Upper lobe of right lung (tissue), 1 donor: Measurements from ENCODE around the gene PSEN2. TPM values are rescaled to one million over a fixed set of nuclear protein-coding genes. Genes with fewer than 3 reads are reported as not detected.
A peak's percentile ranks its signal among the peaks of the same experiment; 100 is the strongest.

ENCODE experiments used
- ATAC-seq: fragments of 200-7000 bp; cut with Tn5 transposase; one replicate; pipeline ENCODE4 v1.9.1; 2020; ENCODE audit warnings: mild to moderate bottlenecking, moderate library complexity
- DNase-seq: peaks from one replicate; pipeline ENCODE4 v3.0.0-alpha.2; 2020
- H3K27ac ChIP-seq: fragments of 200-600 bp; one replicate; pipeline ENCODE4 v1.8.0; 2022
- H3K27me3 ChIP-seq: fragments of 200-600 bp; one replicate; pipeline ENCODE4 v1.8.0; 2022; ENCODE audit warnings: mild to moderate bottlenecking
- H3K36me3 ChIP-seq: fragments of 200-600 bp; one replicate; pipeline ENCODE4 v1.8.0; 2022
- H3K4me1 ChIP-seq: fragments of 200-600 bp; one replicate; pipeline ENCODE4 v1.8.0; 2022
- H3K4me3 ChIP-seq: fragments of 200-600 bp; one replicate; pipeline ENCODE4 v1.8.0; 2022; ENCODE audit warnings: mild to moderate bottlenecking
- H3K9me3 ChIP-seq: fragments of 200-600 bp; one replicate; pipeline ENCODE4 v1.8.0; 2022
- intact Hi-C: fragments of 100-400 bp; cut with DNase I; formaldehyde crosslinking; loops from one replicate; pipeline ENCODE4 v1.11.0; 2022
- total RNA-seq: library from RNA; stranded (reverse); fragmentation: NEBNext Ultra II Directional; extraction: Animal tissue kit (Norgen Biotek cat#: 25700); gene quantifications from one replicate; pipeline ENCODE4 v1.2.1, GENCODE V29; 2021
- TF ChIP-seq, protein P1 (sequence below): fragments of 200-600 bp; IDR thresholded peaks from one replicate; pipeline ENCODE4 v1.8.0; 2022; ENCODE audit warnings: antibody characterized with exemption
- donor health status: DM: no; HTN: yes; CAD: no; lungs with severe emphysema.

Gene PSEN2
- total RNA-seq, 1 donor from 2014 or later: 22.7 TPM

DNA sequence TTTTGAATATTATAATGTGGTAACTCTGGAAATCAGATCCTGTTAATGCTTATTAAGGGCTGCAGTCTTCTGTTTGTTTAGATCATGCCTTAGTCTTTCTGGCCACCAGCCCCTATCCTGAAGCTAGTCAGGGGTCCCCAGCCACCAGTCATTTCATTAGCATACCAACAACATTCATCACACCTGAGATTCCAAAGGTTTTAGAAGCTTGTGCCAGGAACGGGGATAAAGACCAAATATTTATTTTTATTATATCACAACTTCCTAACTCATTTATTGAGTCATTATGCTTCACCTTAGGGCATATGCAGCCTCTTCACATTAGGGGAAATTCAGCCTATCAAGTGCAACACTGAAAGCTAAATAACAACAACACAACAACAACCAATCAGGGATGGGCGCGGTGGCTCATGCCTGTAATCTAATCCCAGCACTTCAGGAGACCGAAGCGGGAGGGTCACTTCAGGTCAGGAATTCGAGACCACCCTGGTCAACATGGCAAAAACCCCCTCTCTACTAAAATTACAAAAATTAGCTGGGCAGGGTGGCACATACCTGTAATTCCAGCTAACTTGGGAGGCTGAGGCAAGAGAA, 2.9 kb upstream of the PSEN2 start:
- Histone ChIP-seq H3K9me3 (no peaks in the 10 kb centered on the region), H3K36me3 (no peaks in the 10 kb centered on the region), H3K4me1 (peaks cover 19% of the 10 kb centered on the region), H3K27me3 (no peaks in the 10 kb centered on the region), H3K4me3 (no peak overlapping the region), H3K27ac (no peak overlapping the region)
- DNase-seq: no peak
- TF ChIP-seq, protein P1, sequence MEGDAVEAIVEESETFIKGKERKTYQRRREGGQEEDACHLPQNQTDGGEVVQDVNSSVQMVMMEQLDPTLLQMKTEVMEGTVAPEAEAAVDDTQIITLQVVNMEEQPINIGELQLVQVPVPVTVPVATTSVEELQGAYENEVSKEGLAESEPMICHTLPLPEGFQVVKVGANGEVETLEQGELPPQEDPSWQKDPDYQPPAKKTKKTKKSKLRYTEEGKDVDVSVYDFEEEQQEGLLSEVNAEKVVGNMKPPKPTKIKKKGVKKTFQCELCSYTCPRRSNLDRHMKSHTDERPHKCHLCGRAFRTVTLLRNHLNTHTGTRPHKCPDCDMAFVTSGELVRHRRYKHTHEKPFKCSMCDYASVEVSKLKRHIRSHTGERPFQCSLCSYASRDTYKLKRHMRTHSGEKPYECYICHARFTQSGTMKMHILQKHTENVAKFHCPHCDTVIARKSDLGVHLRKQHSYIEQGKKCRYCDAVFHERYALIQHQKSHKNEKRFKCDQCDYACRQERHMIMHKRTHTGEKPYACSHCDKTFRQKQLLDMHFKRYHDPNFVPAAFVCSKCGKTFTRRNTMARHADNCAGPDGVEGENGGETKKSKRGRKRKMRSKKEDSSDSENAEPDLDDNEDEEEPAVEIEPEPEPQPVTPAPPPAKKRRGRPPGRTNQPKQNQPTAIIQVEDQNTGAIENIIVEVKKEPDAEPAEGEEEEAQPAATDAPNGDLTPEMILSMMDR: no peak
- no peak for ATAC-seq
- intact Hi-C loops: no loop called here

DNA sequence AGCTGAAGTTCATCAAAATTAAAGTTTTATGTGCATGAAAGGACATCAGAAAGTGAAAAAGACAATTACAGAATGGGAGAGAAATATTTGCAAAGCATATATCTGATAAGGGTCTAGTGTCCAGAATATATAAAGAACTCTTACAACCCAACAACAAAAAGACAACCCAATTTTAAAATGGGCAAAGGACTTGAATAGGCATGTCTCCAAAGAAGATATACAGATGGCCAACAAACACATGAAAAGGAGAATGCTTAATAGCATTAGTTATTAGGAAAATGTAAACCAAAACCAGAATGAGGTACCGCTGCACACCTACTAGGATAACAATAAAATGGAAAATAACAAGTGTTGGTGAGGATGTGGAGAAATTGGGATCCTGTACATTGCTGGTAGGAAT, 1.7 kb upstream of the PSEN2 start:
- TF ChIP-seq, protein P1: no peak
- no peak overlapping the region for H3K27ac ChIP-seq
- ATAC-seq (no peak), DNase-seq (no peak)
- peaks cover 20% of the 10 kb centered on the region for H3K4me1 ChIP-seq
- intact Hi-C loops: no loop called here
- H3K36me3 ChIP-seq: no peaks in the 10 kb centered on the region
- H3K27me3 ChIP-seq: no peaks in the 10 kb centered on the region
- H3K9me3 ChIP-seq: no peaks in the 10 kb centered on the region
- no peak overlapping the region for H3K4me3 ChIP-seq

DNA sequence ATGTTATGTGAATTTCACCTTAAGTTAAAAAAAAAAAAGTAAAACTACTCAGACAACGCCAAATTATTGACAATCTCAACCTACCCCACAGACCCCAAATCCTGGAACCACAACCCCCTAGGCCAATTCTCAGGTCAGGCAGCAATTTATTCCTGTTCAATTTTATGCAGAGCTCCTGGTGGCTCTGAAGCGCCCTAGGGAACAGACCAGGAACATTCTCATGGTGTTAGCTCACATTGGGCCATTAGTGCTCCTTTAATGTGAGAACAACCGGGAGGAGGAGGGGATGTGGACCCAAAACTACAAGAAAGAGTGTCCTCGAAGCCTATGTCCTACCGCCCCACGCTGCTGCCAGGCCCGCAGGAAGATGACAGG, 403 bp upstream of the PSEN2 start:
- TF ChIP-seq, protein P1: no peak
- Histone ChIP-seq H3K9me3 (no peaks in the 10 kb centered on the region), H3K27me3 (no peaks in the 10 kb centered on the region), H3K27ac (peak overlapping the region; percentile 81), H3K4me1 (peaks cover 24% of the 10 kb centered on the region), H3K36me3 (no peaks in the 10 kb centered on the region), H3K4me3 (peak overlapping the region; percentile 78)
- DNase-seq (no peak), ATAC-seq (no peak)
- intact Hi-C loops: no loop called here

DNA sequence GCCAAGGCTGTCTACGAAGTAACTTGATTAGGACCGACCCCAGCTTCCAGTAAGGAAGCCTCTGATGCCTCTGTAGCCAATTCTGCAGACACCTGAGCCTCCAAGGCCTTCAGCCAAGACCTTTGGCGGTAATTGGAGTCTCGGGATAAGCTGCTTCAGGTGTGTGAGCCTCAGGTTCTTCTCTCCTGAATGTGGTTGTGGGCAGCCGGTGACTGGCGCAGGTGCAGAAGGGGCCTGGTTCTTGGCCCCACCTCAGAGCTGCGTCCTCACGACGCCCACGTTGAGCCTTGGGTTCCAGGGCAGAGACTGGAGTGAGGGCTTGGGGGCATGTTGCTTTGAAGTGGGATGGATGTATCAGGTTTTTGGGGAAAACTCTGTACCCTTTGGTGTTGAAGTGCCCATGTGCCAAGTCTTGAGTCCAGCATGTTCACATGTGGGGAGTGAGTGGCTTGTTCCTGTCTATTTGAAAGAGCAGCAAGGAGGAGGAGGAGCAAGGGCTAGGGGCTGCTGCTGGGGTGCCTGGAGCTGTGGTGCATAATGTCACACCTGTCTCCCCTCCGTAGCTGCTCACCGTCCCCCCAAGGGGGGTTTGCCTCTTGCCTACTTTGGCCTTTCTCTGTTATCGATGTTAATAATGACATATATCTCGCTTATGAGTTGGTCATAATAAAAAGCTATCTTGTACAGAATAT, 1.4 kb downstream of the PSEN2 start:
- H3K9me3 ChIP-seq: no peaks in the 10 kb centered on the region
- no peak overlapping the region for H3K27ac ChIP-seq
- no peak for ATAC-seq
- peak overlapping the region; percentile 78 for H3K4me3 ChIP-seq
- H3K36me3 ChIP-seq: no peaks in the 10 kb centered on the region
- H3K27me3 ChIP-seq: no peaks in the 10 kb centered on the region
- DNase-seq: no peak
- intact Hi-C loops: no loop called here
- TF ChIP-seq, protein P1: no peak
- H3K4me1 ChIP-seq: peaks cover 28% of the 10 kb centered on the region

DNA sequence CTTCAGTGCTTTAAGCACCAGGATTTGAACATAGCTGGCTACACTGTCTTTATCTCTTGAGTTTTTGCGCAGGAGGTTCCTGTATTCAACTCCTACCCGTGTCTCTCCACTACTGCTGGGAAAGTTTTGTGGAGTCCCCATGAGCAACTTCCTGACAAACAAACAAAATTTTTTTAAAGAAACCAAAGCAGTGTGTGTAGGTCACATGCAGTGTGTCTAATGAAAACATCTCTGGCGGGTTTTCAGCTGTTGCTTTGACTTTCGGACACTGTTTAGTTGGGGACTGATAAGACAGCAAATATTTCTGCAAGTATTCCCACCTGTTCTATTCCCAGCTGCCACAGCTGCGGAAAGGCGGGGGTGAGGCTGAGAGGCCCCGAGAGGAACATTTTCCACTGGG, 2.0 kb downstream of the PSEN2 start:
- no peaks in the 10 kb centered on the region for H3K36me3 ChIP-seq
- ATAC-seq (no peak), DNase-seq (no peak)
- H3K4me3 ChIP-seq: no peak overlapping the region
- intact Hi-C loops: no loop called here
- H3K27ac ChIP-seq: no peak overlapping the region
- H3K27me3 ChIP-seq: no peaks in the 10 kb centered on the region
- H3K9me3 ChIP-seq: no peaks in the 10 kb centered on the region
- H3K4me1 ChIP-seq: peaks cover 28% of the 10 kb centered on the region
- TF ChIP-seq, protein P1: no peak
